Gastroesophageal sphincter (tissue), 4 donors: Measurements from ENCODE around the gene SDHA. TPM values are rescaled to one million over a fixed set of nuclear protein-coding genes. Genes with fewer than 3 reads are reported as not detected.
"Not testable (repeated sequence)": the region's sequence is repeated elsewhere in the genome, so short reads cannot be mapped to it uniquely, and the experiment has no call there.

Experiments used
- ATAC-seq: fragments of 150-250 bp; one replicate; pipeline ENCODE4 v1.9.1; 2016; ENCODE audit warnings: mild to moderate bottlenecking, moderate library complexity
- H3K27ac ChIP-seq, 4 donors: fragments of 200-600 bp; sonication (generic) in 3 of 4; 1 replicate in 3 of 4; 2 replicates in 1 of 4; pipeline ENCODE4 v1.5.1; 2016 to 2019
- H3K27me3 ChIP-seq: fragments of 200-600 bp; sonication (generic); one replicate; pipeline ENCODE4 v1.5.1; 2019
- H3K36me3 ChIP-seq, 2 donors: fragments of 200-600 bp; sonication (generic); one replicate each; pipeline ENCODE4 v1.5.1; 2019; ENCODE audit warnings: control low read depth in 1 of 2
- H3K4me1 ChIP-seq, 3 donors: fragments of 200-600 bp; sonication (generic); 1 replicate in 2 of 3; 2 replicates in 1 of 3; pipeline ENCODE4 v1.5.1; 2016 to 2019; ENCODE audit warnings: control low read depth in 2 of 3
- H3K4me3 ChIP-seq, 2 donors: fragments of 200-600 bp; sonication (generic); one replicate each; pipeline ENCODE4 v1.5.1; 2019; ENCODE audit warnings: mild to moderate bottlenecking in 1 of 2, moderate library complexity in 1 of 2
- H3K9me3 ChIP-seq, 3 donors: fragments of 200-600 bp; sonication (generic); one replicate each; pipeline ENCODE4 v1.5.1; 2017 to 2019; ENCODE audit warnings: control low read depth in 2 of 3
- EP300 ChIP-seq: sonication (generic); formaldehyde crosslinking; IDR thresholded peaks from one replicate; pipeline ENCODE4 v1.6.1; 2017; ENCODE audit warnings: antibody characterized with exemption, mild to moderate bottlenecking
- POLR2A ChIP-seq, 2 donors: fragments of 450-650 bp; IDR thresholded peaks; one replicate each; pipeline ENCODE4 v1.6.1; 2017; ENCODE audit warnings: antibody characterized with exemption in 2 of 2, mild to moderate bottlenecking in 2 of 2, moderate library complexity in 1 of 2
- POLR2AphosphoS5 ChIP-seq: sonication (generic); formaldehyde crosslinking; IDR thresholded peaks from one replicate; pipeline ENCODE4 v1.6.1; 2017; ENCODE audit warnings: antibody characterized with exemption
- WGBS, 2 donors: methylation state at CpG; one replicate each; pipeline ENCODE4 v1.1.5; 2018; ENCODE audit warnings: low coverage in 1 of 2; 5-methylcytosine and 5-hydroxymethylcytosine counted together
- total RNA-seq, 4 donors: library from RNA; depleted of rRNA; stranded (reverse); fragments of >200 nt; gene quantifications; one replicate each; pipeline ENCODE4 v1.1.0, GENCODE V29; 2016
- TF ChIP-seq, protein P1 (sequence below), 4 experiments: fragments of 200-600 bp in 2 of 4; fragments of 450-650 bp in 2 of 4; sonication (generic) in 1 of 4; IDR thresholded peaks; one replicate each; pipeline ENCODE4 v1.5.1; 2017 to 2019; ENCODE audit warnings: antibody characterized with exemption in 4 of 4, mild to moderate bottlenecking in 2 of 4, moderate library complexity in 2 of 4

Gene SDHA
- total RNA-seq, 4 donors from 2014 or later: 85.8 to 149 (median 110) TPM

DNA sequence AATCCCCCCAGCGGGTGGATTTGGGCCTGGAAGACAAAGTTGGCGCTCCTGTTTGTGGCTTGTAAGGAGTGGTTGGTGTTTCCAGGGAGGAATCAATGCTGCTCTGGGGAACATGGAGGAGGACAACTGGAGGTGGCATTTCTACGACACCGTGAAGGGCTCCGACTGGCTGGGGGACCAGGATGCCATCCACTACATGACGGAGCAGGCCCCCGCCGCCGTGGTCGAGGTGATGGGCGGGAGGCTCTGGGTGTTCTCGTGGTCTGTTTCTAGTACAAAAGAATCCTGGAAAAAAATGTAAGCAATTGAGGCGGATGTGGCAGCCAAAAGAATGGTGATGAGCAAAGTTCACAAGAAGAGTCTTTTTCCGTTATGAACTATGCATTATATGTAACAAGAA, 7.2 kb downstream of the SDHA start:
- H3K27ac ChIP-seq: no peak overlapping the region
- whole genome bisulfite sequencing, 2 donors: 86 to 93% methylated on average over 7 to 8 of the region's 14 CpGs
- H3K36me3 ChIP-seq: peaks cover 0 to 67% of the 10 kb centered on the region in 2 donors
- no peak for ATAC-seq
- H3K27me3 ChIP-seq: no peaks in the 10 kb centered on the region
- H3K9me3 ChIP-seq: no peaks in the 10 kb centered on the region
- TF ChIP-seq POLR2A (IDR thresholded peaks at IDR 0.05) (no peak), POLR2AphosphoS5 (no peak), EP300 (no peak)
- TF ChIP-seq, protein P1, sequence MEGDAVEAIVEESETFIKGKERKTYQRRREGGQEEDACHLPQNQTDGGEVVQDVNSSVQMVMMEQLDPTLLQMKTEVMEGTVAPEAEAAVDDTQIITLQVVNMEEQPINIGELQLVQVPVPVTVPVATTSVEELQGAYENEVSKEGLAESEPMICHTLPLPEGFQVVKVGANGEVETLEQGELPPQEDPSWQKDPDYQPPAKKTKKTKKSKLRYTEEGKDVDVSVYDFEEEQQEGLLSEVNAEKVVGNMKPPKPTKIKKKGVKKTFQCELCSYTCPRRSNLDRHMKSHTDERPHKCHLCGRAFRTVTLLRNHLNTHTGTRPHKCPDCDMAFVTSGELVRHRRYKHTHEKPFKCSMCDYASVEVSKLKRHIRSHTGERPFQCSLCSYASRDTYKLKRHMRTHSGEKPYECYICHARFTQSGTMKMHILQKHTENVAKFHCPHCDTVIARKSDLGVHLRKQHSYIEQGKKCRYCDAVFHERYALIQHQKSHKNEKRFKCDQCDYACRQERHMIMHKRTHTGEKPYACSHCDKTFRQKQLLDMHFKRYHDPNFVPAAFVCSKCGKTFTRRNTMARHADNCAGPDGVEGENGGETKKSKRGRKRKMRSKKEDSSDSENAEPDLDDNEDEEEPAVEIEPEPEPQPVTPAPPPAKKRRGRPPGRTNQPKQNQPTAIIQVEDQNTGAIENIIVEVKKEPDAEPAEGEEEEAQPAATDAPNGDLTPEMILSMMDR (IDR thresholded peaks at IDR 0.05): no peak
- peaks cover 0 to 25% (median 7%) of the 10 kb centered on the region in 3 donors for H3K4me1 ChIP-seq
- no peak overlapping the region for H3K4me3 ChIP-seq

DNA sequence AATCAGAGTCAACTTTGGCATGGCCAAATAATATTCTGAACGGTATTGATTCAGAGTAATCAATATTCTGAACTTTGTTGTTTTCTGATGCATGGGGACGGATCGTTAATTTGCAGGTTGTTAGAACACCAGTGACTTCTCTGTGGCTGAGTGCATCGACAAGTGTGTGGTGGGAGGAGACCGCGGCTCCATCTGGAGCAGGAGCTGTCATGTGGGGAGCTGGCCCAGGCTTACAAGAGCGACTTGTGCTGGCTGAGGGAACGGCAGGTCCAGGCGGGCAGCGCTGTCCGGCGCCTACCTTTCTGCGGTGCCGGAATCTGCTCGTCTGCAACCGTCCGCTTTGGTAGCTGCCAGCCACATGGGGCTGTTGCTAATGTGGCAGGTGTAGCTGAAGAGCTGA, 9.3 kb downstream of the SDHA start:
- not testable (repeated sequence) for ATAC-seq, H3K27me3 ChIP-seq, H3K4me3 ChIP-seq, H3K27ac ChIP-seq, H3K9me3 ChIP-seq
- H3K4me1 ChIP-seq: peaks cover 0 to 11% (median 3%) of the 10 kb centered on the region in 3 donors
- WGBS, 2 donors: 93 to 96% methylated on average over 13 to 14 of the region's 17 CpGs
- peaks cover 0 to 88% of the 10 kb centered on the region in 2 donors for H3K36me3 ChIP-seq

GRCh38 chr5:228886-229285, 10.8 kb downstream of the SDHA start:
- peaks cover 0 to 100% of the 10 kb centered on the region in 2 donors for H3K36me3 ChIP-seq
- no peak overlapping the region for H3K4me3 ChIP-seq
- no peak for ATAC-seq
- TF ChIP-seq, protein P1 (IDR thresholded peaks at IDR 0.05): no peak
- no peaks in the 10 kb centered on the region for H3K27me3 ChIP-seq
- no peaks in the 10 kb centered on the region for H3K9me3 ChIP-seq
- no peaks in the 10 kb centered on the region for H3K4me1 ChIP-seq
- WGBS, 2 donors: 72 to 85% methylated on average over 2 to 3 of the region's 3 CpGs
- H3K27ac ChIP-seq: no peak overlapping the region

DNA sequence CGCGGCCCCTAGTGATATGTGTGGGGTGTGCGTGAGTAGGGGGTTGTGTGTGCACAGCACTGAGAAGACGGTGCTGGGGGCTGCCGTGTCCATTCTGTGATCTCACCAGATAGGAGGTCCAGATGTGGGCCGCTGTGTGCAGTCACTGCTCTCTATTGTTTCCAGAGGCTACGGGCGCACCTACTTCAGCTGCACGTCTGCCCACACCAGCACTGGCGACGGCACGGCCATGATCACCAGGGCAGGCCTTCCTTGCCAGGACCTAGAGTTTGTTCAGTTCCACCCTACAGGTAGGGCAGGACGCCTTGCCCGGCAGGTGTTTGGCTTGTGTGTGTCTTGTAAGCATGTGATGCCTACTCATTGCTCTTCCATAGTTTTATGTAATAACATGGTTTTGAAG, 12.6 kb downstream of the SDHA start:
- 92% methylated on average over 2 of the region's 14 CpGs; no CpG with 5 or more reads in 1 of the 2 donors for WGBS, 2 donors
- no peak for TF ChIP-seq EP300
- H3K4me1 ChIP-seq: no peaks in the 10 kb centered on the region
- ATAC-seq: no peak
- H3K36me3 ChIP-seq: peaks cover 0 to 100% of the 10 kb centered on the region in 2 donors
- no peak overlapping the region for H3K4me3 ChIP-seq
- no peak overlapping the region for H3K27ac ChIP-seq
- H3K27me3 ChIP-seq: no peaks in the 10 kb centered on the region
- no peaks in the 10 kb centered on the region for H3K9me3 ChIP-seq

- peaks cover 0 to 100% of the 10 kb centered on the region in 2 donors for H3K36me3 ChIP-seq
- 77 to 83% methylated on average over 10 to 13 of the region's 13 CpGs for WGBS, 2 donors
- no peak for ATAC-seq
Observed at GRCh38 chr5:231661-232060, 13.5 kb downstream of the SDHA start.

GRCh38 chr5:233426-233825, 15.3 kb downstream of the SDHA start:
- not testable (repeated sequence) for H3K9me3 ChIP-seq, H3K27ac ChIP-seq, H3K4me3 ChIP-seq, H3K4me1 ChIP-seq, ATAC-seq, H3K27me3 ChIP-seq
- peaks cover 0 to 98% of the 10 kb centered on the region in 2 donors for H3K36me3 ChIP-seq
- WGBS, 2 donors: 86 to 95% methylated on average over 13 to 19 of the region's 20 CpGs

More at GRCh38 chr5:231661-232060, 13.5 kb downstream of the SDHA start:
- no peaks in the 10 kb centered on the region for H3K4me1 ChIP-seq
- H3K27me3 ChIP-seq: no peaks in the 10 kb centered on the region
- H3K4me3 ChIP-seq: no peak overlapping the region
- no peaks in the 10 kb centered on the region for H3K9me3 ChIP-seq
- TF ChIP-seq POLR2AphosphoS5: no peak
- no peak for TF ChIP-seq EP300
- no peak for TF ChIP-seq POLR2A (IDR thresholded peaks at IDR 0.05)
- TF ChIP-seq, protein P1 (IDR thresholded peaks at IDR 0.05): no peak
- H3K27ac ChIP-seq: no peak overlapping the region

GRCh38 chr5:234450-234849, 16.3 kb downstream of the SDHA start:
- WGBS, 2 donors: 85 to 90% methylated on average over 8 of the region's 8 CpGs
- peaks cover 0 to 98% of the 10 kb centered on the region in 2 donors for H3K36me3 ChIP-seq
- ATAC-seq: no peak
- no peak overlapping the region for H3K4me3 ChIP-seq
- no peaks in the 10 kb centered on the region for H3K4me1 ChIP-seq
- TF ChIP-seq, protein P1 (IDR thresholded peaks at IDR 0.05): no peak
- TF ChIP-seq POLR2A (IDR thresholded peaks at IDR 0.05): no peak
- H3K27me3 ChIP-seq: no peaks in the 10 kb centered on the region
- H3K27ac ChIP-seq: no peak overlapping the region
- H3K9me3 ChIP-seq: no peaks in the 10 kb centered on the region

DNA sequence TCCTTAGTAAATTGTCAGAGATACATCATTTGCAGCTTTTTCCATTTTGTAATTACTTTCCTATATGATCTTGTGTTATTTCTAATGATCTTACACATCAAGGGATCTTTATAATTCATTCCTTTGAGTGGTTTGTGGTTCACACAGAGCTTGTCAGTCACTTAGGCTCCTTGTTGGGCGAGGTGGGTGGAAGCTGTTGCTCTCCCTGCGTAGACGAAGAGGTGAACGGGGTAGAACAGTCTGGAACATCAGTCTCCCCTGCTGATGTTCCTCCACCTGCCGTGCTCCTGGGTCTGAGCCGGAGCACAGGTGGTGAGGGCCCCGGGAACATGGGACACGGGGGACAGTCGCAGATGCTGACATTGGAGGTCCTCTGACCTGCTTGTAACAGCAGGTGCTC, 17.4 kb downstream of the SDHA start:
- not testable (repeated sequence) for ATAC-seq, H3K4me1 ChIP-seq, H3K27me3 ChIP-seq, H3K4me3 ChIP-seq, H3K27ac ChIP-seq, H3K9me3 ChIP-seq
- WGBS, 2 donors: 80% methylated on average over 1 of the region's 9 CpGs; no CpG with 5 or more reads in 1 of the 2 donors
- peaks cover 0 to 98% of the 10 kb centered on the region in 2 donors for H3K36me3 ChIP-seq

DNA sequence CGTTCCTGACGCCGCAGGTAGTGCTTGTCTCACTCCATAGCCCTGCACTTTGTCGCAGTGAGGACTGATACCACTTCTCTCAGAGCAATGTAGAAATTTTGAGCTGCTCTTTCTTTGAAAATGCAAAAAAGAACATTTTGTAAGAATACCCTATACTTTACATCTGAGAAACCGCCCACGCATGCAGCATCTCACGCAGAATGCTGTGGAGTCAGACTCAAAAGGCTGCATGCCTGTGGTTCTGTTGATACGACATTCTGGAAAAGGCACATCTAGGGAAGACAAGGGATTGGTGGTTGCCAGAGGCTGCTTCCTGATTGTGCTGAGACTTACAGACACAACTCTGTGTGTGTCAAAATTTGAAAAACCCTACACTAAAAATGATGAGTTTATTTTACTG, 19.8 kb downstream of the SDHA start:
- peaks cover 0 to 98% of the 10 kb centered on the region in 2 donors for H3K36me3 ChIP-seq
- 93 to 100% methylated on average over 5 to 8 of the region's 8 CpGs for WGBS, 2 donors

More for the DNA sequence above, 19.8 kb downstream of the SDHA start:
- H3K27me3 ChIP-seq, H3K27ac ChIP-seq, ATAC-seq, H3K4me1 ChIP-seq, H3K4me3 ChIP-seq, H3K9me3 ChIP-seq: not testable (repeated sequence)
